Measurements from ENCODE around the gene DEXI. TPM values are rescaled to one million over a fixed set of nuclear protein-coding genes. Genes with fewer than 3 reads are reported as not detected.

DEXI gene
- total and polyA plus RNA-seq, 2 experiments from 2014 or later = 42.1 to 101 TPM

DNA sequence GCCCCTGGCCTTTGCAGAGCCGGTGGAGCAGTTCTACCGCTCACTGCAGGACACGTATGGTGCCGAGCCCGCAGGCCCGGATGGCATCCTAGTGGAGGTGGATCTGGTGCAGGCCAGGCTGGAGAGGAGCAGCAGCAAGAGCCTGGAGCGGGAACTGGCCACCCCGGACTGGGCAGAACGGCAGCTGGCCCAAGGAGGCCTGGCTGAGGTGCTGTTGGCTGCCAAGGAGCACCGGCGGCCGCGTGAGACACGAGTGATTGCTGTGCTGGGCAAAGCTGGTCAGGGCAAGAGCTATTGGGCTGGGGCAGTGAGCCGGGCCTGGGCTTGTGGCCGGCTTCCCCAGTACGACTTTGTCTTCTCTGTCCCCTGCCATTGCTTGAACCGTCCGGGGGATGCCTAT lies 35.8 kb downstream of the DEXI start:
- Histone ChIP-seq H3K36me3 (ENCODE audit: low read depth) (no peaks in the 10 kb centered on the region), H2AFZ (no peak overlapping the region), H3K79me2 (ENCODE audit: insufficient read depth) (no peaks in the 10 kb centered on the region), H3K27me3 (replicated peaks; ENCODE audit: insufficient read depth) (0 out of 2 replicates have a peak, but pooled peaks cover 10% of the 10 kb centered on the region), H3K4me2 (ENCODE audit: unreplicated experiment) (no peak overlapping the region), H3K9me3 (ENCODE audit: low read depth) (no peaks in the 10 kb centered on the region), H3K9me2 (ENCODE audit: insufficient read depth) (no peaks in the 10 kb centered on the region), H3K9ac (no peak overlapping the region), H3K27ac (no peak overlapping the region), H4K20me1 (ENCODE audit: insufficient read depth) (no peaks in the 10 kb centered on the region), H3K4me3 (no peak overlapping the region), H3F3A (ENCODE audit: insufficient read depth) (no peaks in the 10 kb centered on the region), H3K4me1 (ENCODE audit: insufficient read depth) (no peaks in the 10 kb centered on the region)
- TF ChIP-seq EZH2phosphoT487 (IDR thresholded peaks at IDR 0.05; ENCODE audit: insufficient read depth, low read depth) = no peak
- no peak for TF ChIP-seq EZH2 (IDR thresholded peaks at IDR 0.05; ENCODE audit: insufficient read depth, poor library complexity, severe bottlenecking)
- DNase-seq = no peak
- WGBS, 2 experiments (ENCODE audit: low coverage in 1 of 2, low lambda C conversion rate in 2 of 2, missing lambda C conversion rate in 2 of 2) = 81 to 82% methylated on average over 19 of the region's 19 CpGs
- in situ Hi-C loops (cut with MboI) = loop anchor here (25.0 kb wide), 1 partner anchor 644 kb away; no protein-coding TSS in a partner anchor

GRCh38 chr16:10902999-10903398 lies 39.3 kb downstream of the DEXI start:
- Histone ChIP-seq H3K9me3 (ENCODE audit: low read depth) (no peaks in the 10 kb centered on the region), H3F3A (ENCODE audit: insufficient read depth) (no peaks in the 10 kb centered on the region), H3K4me1 (ENCODE audit: insufficient read depth) (no peaks in the 10 kb centered on the region), H3K27me3 (replicated peaks; ENCODE audit: insufficient read depth) (no peaks in the 10 kb centered on the region), H2AFZ (no peak overlapping the region), H3K79me2 (ENCODE audit: insufficient read depth) (no peaks in the 10 kb centered on the region), H3K36me3 (ENCODE audit: low read depth) (no peaks in the 10 kb centered on the region), H3K9me2 (ENCODE audit: insufficient read depth) (no peaks in the 10 kb centered on the region), H3K9ac (no peak overlapping the region), H3K4me2 (ENCODE audit: unreplicated experiment) (no peak overlapping the region), H3K27ac (no peak overlapping the region), H4K20me1 (ENCODE audit: insufficient read depth) (no peaks in the 10 kb centered on the region), H3K4me3 (no peak overlapping the region)
- no peak for DNase-seq
- in situ Hi-C loops (cut with MboI) = loop anchor here (25.0 kb wide), 1 partner anchor 641 kb away; no protein-coding TSS in a partner anchor
- TF ChIP-seq EZH2 (IDR thresholded peaks at IDR 0.05; ENCODE audit: insufficient read depth, poor library complexity, severe bottlenecking) (no peak), EZH2phosphoT487 (IDR thresholded peaks at IDR 0.05; ENCODE audit: insufficient read depth, low read depth) (no peak)
- WGBS, 2 experiments (ENCODE audit: low coverage in 1 of 2, low lambda C conversion rate in 2 of 2, missing lambda C conversion rate in 2 of 2) = 87 to 88% methylated on average over 1 of the region's 1 CpG

DNA sequence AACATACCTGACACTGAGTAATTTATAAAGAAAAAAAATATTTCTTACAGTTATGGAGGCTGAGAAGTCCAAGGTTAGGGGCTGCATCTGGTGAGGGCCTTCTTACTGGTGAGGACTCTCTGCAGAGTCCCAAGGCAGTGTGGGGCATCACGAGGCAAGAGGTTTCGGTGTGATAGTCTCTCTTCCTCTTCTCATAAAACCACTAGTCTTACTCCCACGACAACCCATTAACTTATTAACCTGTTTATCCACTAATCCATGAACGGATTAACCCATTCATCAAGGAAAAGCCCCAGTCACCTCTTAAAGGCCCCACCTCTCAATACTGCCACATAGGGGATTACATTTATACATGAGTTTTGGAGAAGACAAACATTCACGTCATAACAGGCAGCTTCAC lies 45.1 kb downstream of the DEXI start:
- Histone ChIP-seq H3K4me1 (ENCODE audit: insufficient read depth) (no peaks in the 10 kb centered on the region), H2AFZ (no peak overlapping the region), H3F3A (ENCODE audit: insufficient read depth) (no peaks in the 10 kb centered on the region), H3K27me3 (replicated peaks; ENCODE audit: insufficient read depth) (0 out of 2 replicates have a peak, but pooled peaks cover 3% of the 10 kb centered on the region), H3K79me2 (ENCODE audit: insufficient read depth) (no peaks in the 10 kb centered on the region), H3K4me2 (ENCODE audit: unreplicated experiment) (no peak overlapping the region), H4K20me1 (ENCODE audit: insufficient read depth) (no peaks in the 10 kb centered on the region), H3K36me3 (ENCODE audit: low read depth) (no peaks in the 10 kb centered on the region), H3K4me3 (no peak overlapping the region), H3K9me2 (ENCODE audit: insufficient read depth) (no peaks in the 10 kb centered on the region), H3K9ac (no peak overlapping the region), H3K9me3 (ENCODE audit: low read depth) (no peaks in the 10 kb centered on the region), H3K27ac (no peak overlapping the region)
- in situ Hi-C loops (cut with MboI) = no loop called here
- no peak for DNase-seq
- WGBS, 2 experiments (ENCODE audit: low coverage in 1 of 2, low lambda C conversion rate in 2 of 2, missing lambda C conversion rate in 2 of 2) = 53 to 56% methylated on average over 5 of the region's 5 CpGs
- no peak for TF ChIP-seq EZH2 (IDR thresholded peaks at IDR 0.05; ENCODE audit: insufficient read depth, poor library complexity, severe bottlenecking)
- no peak for TF ChIP-seq EZH2phosphoT487 (IDR thresholded peaks at IDR 0.05; ENCODE audit: insufficient read depth, low read depth)

- Histone ChIP-seq H3K9ac (no peak overlapping the region), H3K79me2 (ENCODE audit: insufficient read depth) (no peaks in the 10 kb centered on the region), H3K4me1 (ENCODE audit: insufficient read depth) (no peaks in the 10 kb centered on the region), H3K4me2 (ENCODE audit: unreplicated experiment) (no peak overlapping the region), H3K36me3 (ENCODE audit: low read depth) (no peaks in the 10 kb centered on the region), H3K9me2 (ENCODE audit: insufficient read depth) (no peaks in the 10 kb centered on the region), H4K20me1 (ENCODE audit: insufficient read depth) (no peaks in the 10 kb centered on the region), H3K27ac (no peak overlapping the region), H3K27me3 (replicated peaks; ENCODE audit: insufficient read depth) (0 out of 2 replicates have a peak, but pooled peaks cover 3% of the 10 kb centered on the region), H3K4me3 (no peak overlapping the region), H2AFZ (no peak overlapping the region), H3K9me3 (ENCODE audit: low read depth) (no peaks in the 10 kb centered on the region), H3F3A (ENCODE audit: insufficient read depth) (no peaks in the 10 kb centered on the region)
- 75 to 90% methylated on average over 2 of the region's 2 CpGs for WGBS, 2 experiments (ENCODE audit: low coverage in 1 of 2, low lambda C conversion rate in 2 of 2, missing lambda C conversion rate in 2 of 2)
- DNase-seq = no peak
- in situ Hi-C loops (cut with MboI) = no loop called here
- TF ChIP-seq EZH2phosphoT487 (IDR thresholded peaks at IDR 0.05; ENCODE audit: insufficient read depth, low read depth) (no peak), EZH2 (IDR thresholded peaks at IDR 0.05; ENCODE audit: insufficient read depth, poor library complexity, severe bottlenecking) (no peak)
These were observed 45.5 kb downstream of the DEXI start for GRCh38 chr16:10896723-10897122.

DNA sequence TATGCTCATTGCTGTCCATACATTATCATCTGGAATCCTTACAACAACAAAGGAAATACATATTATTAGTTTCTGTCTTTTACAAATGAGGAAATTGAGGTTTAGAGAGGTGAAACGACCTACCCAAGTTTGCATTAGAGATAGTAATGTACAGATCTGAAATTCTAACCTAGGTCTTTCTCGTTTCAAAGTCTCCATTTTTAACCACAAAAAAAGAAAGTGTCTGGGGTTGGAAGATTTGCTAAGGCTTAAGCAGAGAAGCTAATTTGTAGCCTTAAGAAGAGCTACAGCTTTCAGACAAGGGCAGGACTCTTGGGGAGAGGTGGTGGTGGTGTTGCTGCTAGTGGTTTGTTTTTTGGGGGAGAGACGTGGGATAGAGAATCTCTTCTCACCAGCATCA lies 46.1 kb downstream of the DEXI start:
- no peak overlapping the region for H2AFZ ChIP-seq
- no peaks in the 10 kb centered on the region for H3K36me3 ChIP-seq (ENCODE audit: low read depth)
- 0 out of 2 replicates have a peak, but pooled peaks cover 3% of the 10 kb centered on the region for H3K27me3 ChIP-seq (replicated peaks; ENCODE audit: insufficient read depth)
- H3K27ac ChIP-seq = no peak overlapping the region
- H3K9me2 ChIP-seq (ENCODE audit: insufficient read depth) = no peaks in the 10 kb centered on the region
- H3K9me3 ChIP-seq (ENCODE audit: low read depth) = no peaks in the 10 kb centered on the region
- H3K79me2 ChIP-seq (ENCODE audit: insufficient read depth) = no peaks in the 10 kb centered on the region
- no peaks in the 10 kb centered on the region for H3K4me1 ChIP-seq (ENCODE audit: insufficient read depth)
- TF ChIP-seq EZH2phosphoT487 (IDR thresholded peaks at IDR 0.05; ENCODE audit: insufficient read depth, low read depth) (no peak), EZH2 (IDR thresholded peaks at IDR 0.05; ENCODE audit: insufficient read depth, poor library complexity, severe bottlenecking) (no peak)
- no peak for DNase-seq
- WGBS, 2 experiments (ENCODE audit: low coverage in 1 of 2, low lambda C conversion rate in 2 of 2, missing lambda C conversion rate in 2 of 2) = 11 to 14% methylated on average over 3 of the region's 3 CpGs
- no peaks in the 10 kb centered on the region for H4K20me1 ChIP-seq (ENCODE audit: insufficient read depth)
- H3K4me3 ChIP-seq = no peak overlapping the region
- H3K9ac ChIP-seq = no peak overlapping the region
- no peak overlapping the region for H3K4me2 ChIP-seq (ENCODE audit: unreplicated experiment)
- in situ Hi-C loops (cut with MboI) = no loop called here
- H3F3A ChIP-seq (ENCODE audit: insufficient read depth) = no peaks in the 10 kb centered on the region

All from GM23248 (cell line).